ENCODE results near the gene COL5A1.

GRCh38 chr9:134881313-134881670 lies 239.7 kb downstream of the COL5A1 start:
- TF ChIP-seq CTCF (IDR thresholded peaks at IDR 0.05) (no peak), EZH2 (IDR thresholded peaks at IDR 0.05) (no peak)
